Neural cell (in vitro differentiated cells): ENCODE data around the gene PRCP. TPM values are rescaled to one million over a fixed set of nuclear protein-coding genes. Genes with fewer than 3 reads are reported as not detected.

Experiments
- H2AFZ ChIP-seq: fragments of 200-600, 300-800 bp; sonication (generic), shearing (Covaris generic); 2 replicates; pipeline ENCODE4 v1.6.0; 2014; ENCODE audit warnings: low read depth, mild to moderate bottlenecking, antibody characterized with exemption, low read length, moderate library complexity
- H3F3A ChIP-seq: fragments of 200-600 bp; shearing (Covaris generic); 2 replicates; pipeline ENCODE4 v1.6.1; 2016; ENCODE audit warnings: mild to moderate bottlenecking, moderate library complexity, mixed read lengths, antibody characterized with exemption, low read length; ENCODE audit not compliant: insufficient read depth, poor library complexity, severe bottlenecking
- H3K27ac ChIP-seq: fragments of 200-600, 300-800 bp; sonication (generic), shearing (Covaris generic); 2 replicates; pipeline ENCODE4 v1.5.1; 2014; ENCODE audit warnings: mild to moderate bottlenecking, low read length, moderate library complexity
- H3K27me3 ChIP-seq: fragments of 300-800, 200-600 bp; sonication (generic), shearing (Covaris generic); 2 replicates; pipeline ENCODE4 v1.6.0; 2014; ENCODE audit warnings: mild to moderate bottlenecking, low read depth, low read length, moderate library complexity; ENCODE audit not compliant: insufficient read depth
- H3K36me3 ChIP-seq: fragments of 300-800, 200-600 bp; sonication (generic), shearing (Covaris generic); 2 replicates; pipeline ENCODE4 v1.5.1; 2014; ENCODE audit warnings: mild to moderate bottlenecking, antibody characterized with exemption, low read length, moderate library complexity; ENCODE audit not compliant: insufficient read depth
- H3K4me2 ChIP-seq: fragments of 300-800, 200-600 bp; sonication (generic), shearing (Covaris generic); 2 replicates; pipeline ENCODE4 v1.6.0; 2014; ENCODE audit warnings: mild to moderate bottlenecking, low read length
- H3K4me3 ChIP-seq: fragments of 300-800, 200-600 bp; sonication (generic), shearing (Covaris generic); 2 replicates; pipeline ENCODE4 v1.5.1; 2014; ENCODE audit warnings: mild to moderate bottlenecking, low read length, moderate library complexity
- H3K79me2 ChIP-seq: fragments of 200-600 bp; shearing (Covaris generic); replicated peaks from 2 replicates; pipeline ENCODE4 v1.6.0; 2014; ENCODE audit warnings: mild to moderate bottlenecking, low read length, moderate library complexity; ENCODE audit not compliant: insufficient read depth
- H3K9ac ChIP-seq: fragments of 300-800, 200-600 bp; sonication (generic), shearing (Covaris generic); 2 replicates; pipeline ENCODE4 v1.6.1; 2016; ENCODE audit warnings: mild to moderate bottlenecking, low read length, mixed read lengths
- H3K9me2 ChIP-seq: fragments of 200-600 bp; shearing (Covaris generic); 2 replicates; pipeline ENCODE4 v1.6.1; 2016; ENCODE audit warnings: mild to moderate bottlenecking, low read length, mixed read lengths; ENCODE audit not compliant: insufficient read depth
- H3K9me3 ChIP-seq: fragments of 200-600, 300-800 bp; sonication (generic), shearing (Covaris generic); 2 replicates; pipeline ENCODE4 v1.6.1; 2016; ENCODE audit warnings: mild to moderate bottlenecking, mixed run types, low read length, moderate library complexity, mixed read lengths
- H4K20me1 ChIP-seq: fragments of 200-600 bp; shearing (Covaris generic); 2 replicates; pipeline ENCODE4 v1.6.1; 2016; ENCODE audit warnings: mild to moderate bottlenecking, mixed run types; ENCODE audit not compliant: insufficient read depth
- EP300 ChIP-seq: fragments of 450-650 bp; conservative IDR thresholded peaks from 2 replicates; pipeline ENCODE4 v1.6.1; 2014; ENCODE audit warnings: antibody characterized with exemption, mild to moderate bottlenecking, moderate library complexity; ENCODE audit not compliant: poor library complexity, severe bottlenecking
- EZH2 ChIP-seq: fragments of 200-600, 300-800 bp; shearing (Covaris generic), sonication (generic); IDR thresholded peaks from 2 replicates; pipeline ENCODE4 v1.6.1; 2014; ENCODE audit warnings: antibody characterized with exemption, low read length, borderline replicate concordance, mild to moderate bottlenecking; ENCODE audit not compliant: insufficient read depth, poor library complexity, severe bottlenecking
- MXI1 ChIP-seq: fragments of 450-650 bp; conservative IDR thresholded peaks from 2 replicates; pipeline ENCODE4 v1.6.1; 2014; ENCODE audit warnings: antibody characterized with exemption, mild to moderate bottlenecking; ENCODE audit not compliant: poor library complexity, severe bottlenecking
- POLR2AphosphoS5 ChIP-seq: IDR thresholded peaks from 2 replicates; pipeline ENCODE4 v1.6.1; 2012
- RAD21 ChIP-seq: fragments of 450-650 bp; conservative IDR thresholded peaks from 2 replicates; pipeline ENCODE4 v1.6.1; 2014; ENCODE audit warnings: antibody characterized with exemption, mild to moderate bottlenecking, moderate library complexity
- SMC3 ChIP-seq: fragments of 450-650 bp; conservative IDR thresholded peaks from 2 replicates; pipeline ENCODE4 v1.6.1; 2014; ENCODE audit warnings: antibody characterized with exemption, mild to moderate bottlenecking, moderate library complexity; ENCODE audit not compliant: poor library complexity
- TAF1 ChIP-seq: IDR thresholded peaks from 2 replicates; pipeline ENCODE4 v1.6.1; 2012; ENCODE audit warnings: low read depth
- polyA plus RNA-seq: library from polyadenylated mRNA; depleted of rRNA; stranded (reverse); fragments of >200 nt; gene quantifications from 2 replicates; pipeline ENCODE4 v1.2.3, GENCODE V29; 2014
- TF ChIP-seq, protein P1 (sequence below): IDR thresholded peaks from 2 replicates; pipeline ENCODE4 v1.6.1; 2012; ENCODE audit warnings: borderline replicate concordance
- TF ChIP-seq, protein P2 (sequence below): fragments of 450-650 bp; IDR thresholded peaks from 2 replicates; pipeline ENCODE4 v1.5.1; 2014; ENCODE audit warnings: antibody characterized with exemption, mild to moderate bottlenecking, moderate library complexity; ENCODE audit not compliant: poor library complexity, severe bottlenecking

The PRCP gene
- polyA plus RNA-seq, 1 donor from 2014 or later, result 6.1 TPM

DNA sequence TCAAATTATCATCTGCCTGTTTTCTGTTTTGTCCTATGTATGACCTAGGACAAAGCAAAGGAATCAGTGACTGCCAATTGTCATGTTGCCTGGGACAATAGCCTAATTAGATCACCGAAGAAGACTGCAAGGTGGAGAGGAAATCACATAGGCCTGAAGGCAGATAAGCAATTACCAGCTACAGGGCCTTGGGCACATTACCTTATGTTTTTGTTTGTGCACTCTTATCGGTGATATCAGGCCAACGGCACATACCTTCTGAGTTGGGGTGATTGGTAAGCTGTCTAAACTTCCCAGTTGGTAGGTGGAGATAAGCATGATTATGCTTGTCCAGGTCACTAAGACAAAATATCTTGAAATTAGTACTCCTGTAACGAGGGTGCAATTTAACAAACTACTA lies 108.5 kb downstream of the PRCP start:
- Histone ChIP-seq H4K20me1 (no peaks in the 10 kb centered on the region), H3K79me2 (no peaks in the 10 kb centered on the region), H3K36me3 (no peaks in the 10 kb centered on the region), H3K27me3 (no peaks in the 10 kb centered on the region), H3K4me2 (no peak overlapping the region), H3K9ac (no peak overlapping the region), H3F3A (no peaks in the 10 kb centered on the region), H3K9me2 (no peaks in the 10 kb centered on the region), H3K27ac (no peak overlapping the region), H3K4me3 (no peak overlapping the region), H3K9me3 (no peaks in the 10 kb centered on the region), H2AFZ (no peak overlapping the region)
- TF ChIP-seq EP300 (no peak), RAD21 (no peak), EZH2 (no peak), TAF1 (no peak), MXI1 (no peak), POLR2AphosphoS5 (no peak), SMC3 (no peak)
- TF ChIP-seq, protein P1, sequence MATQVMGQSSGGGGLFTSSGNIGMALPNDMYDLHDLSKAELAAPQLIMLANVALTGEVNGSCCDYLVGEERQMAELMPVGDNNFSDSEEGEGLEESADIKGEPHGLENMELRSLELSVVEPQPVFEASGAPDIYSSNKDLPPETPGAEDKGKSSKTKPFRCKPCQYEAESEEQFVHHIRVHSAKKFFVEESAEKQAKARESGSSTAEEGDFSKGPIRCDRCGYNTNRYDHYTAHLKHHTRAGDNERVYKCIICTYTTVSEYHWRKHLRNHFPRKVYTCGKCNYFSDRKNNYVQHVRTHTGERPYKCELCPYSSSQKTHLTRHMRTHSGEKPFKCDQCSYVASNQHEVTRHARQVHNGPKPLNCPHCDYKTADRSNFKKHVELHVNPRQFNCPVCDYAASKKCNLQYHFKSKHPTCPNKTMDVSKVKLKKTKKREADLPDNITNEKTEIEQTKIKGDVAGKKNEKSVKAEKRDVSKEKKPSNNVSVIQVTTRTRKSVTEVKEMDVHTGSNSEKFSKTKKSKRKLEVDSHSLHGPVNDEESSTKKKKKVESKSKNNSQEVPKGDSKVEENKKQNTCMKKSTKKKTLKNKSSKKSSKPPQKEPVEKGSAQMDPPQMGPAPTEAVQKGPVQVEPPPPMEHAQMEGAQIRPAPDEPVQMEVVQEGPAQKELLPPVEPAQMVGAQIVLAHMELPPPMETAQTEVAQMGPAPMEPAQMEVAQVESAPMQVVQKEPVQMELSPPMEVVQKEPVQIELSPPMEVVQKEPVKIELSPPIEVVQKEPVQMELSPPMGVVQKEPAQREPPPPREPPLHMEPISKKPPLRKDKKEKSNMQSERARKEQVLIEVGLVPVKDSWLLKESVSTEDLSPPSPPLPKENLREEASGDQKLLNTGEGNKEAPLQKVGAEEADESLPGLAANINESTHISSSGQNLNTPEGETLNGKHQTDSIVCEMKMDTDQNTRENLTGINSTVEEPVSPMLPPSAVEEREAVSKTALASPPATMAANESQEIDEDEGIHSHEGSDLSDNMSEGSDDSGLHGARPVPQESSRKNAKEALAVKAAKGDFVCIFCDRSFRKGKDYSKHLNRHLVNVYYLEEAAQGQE, result no peak
- TF ChIP-seq, protein P2, sequence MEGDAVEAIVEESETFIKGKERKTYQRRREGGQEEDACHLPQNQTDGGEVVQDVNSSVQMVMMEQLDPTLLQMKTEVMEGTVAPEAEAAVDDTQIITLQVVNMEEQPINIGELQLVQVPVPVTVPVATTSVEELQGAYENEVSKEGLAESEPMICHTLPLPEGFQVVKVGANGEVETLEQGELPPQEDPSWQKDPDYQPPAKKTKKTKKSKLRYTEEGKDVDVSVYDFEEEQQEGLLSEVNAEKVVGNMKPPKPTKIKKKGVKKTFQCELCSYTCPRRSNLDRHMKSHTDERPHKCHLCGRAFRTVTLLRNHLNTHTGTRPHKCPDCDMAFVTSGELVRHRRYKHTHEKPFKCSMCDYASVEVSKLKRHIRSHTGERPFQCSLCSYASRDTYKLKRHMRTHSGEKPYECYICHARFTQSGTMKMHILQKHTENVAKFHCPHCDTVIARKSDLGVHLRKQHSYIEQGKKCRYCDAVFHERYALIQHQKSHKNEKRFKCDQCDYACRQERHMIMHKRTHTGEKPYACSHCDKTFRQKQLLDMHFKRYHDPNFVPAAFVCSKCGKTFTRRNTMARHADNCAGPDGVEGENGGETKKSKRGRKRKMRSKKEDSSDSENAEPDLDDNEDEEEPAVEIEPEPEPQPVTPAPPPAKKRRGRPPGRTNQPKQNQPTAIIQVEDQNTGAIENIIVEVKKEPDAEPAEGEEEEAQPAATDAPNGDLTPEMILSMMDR, result no peak

DNA sequence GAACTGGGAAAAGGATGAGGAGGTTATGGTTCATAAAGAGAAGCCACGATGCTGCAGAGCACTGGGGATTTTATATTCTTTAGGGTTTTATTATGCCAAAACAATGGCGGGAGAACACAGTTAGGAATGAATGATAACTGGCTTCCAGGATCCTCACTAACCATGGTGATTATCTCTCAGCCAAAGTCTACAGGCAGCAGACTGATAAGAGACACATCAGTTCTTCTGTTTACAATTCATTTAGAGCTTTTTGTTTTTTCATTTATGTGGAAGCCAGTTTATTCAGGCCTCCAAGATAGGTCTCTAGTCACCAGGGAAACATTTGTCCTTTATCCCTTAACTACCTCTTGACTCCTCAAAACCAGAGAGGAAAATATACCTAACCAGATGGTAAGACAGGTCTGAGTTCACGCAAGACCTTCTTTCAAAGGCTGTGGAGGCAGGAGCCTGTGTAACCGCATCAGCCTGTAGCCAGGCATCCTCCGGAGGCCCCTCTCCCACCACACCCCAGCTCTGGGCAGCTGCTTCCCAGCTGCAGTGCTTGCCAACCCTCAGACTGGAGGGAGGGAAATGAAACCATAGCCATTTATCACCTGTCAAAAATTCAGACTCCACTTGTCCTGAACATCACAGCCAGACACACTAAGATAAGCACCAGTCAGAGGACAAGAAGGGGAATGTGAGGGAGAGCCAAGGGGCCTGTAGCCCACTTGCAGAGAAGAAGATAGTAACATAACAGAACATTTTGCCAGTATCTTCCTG lies 109.3 kb downstream of the PRCP start:
- H3K79me2 ChIP-seq, result no peaks in the 10 kb centered on the region
- no peak overlapping the region for H3K9ac ChIP-seq
- no peaks in the 10 kb centered on the region for H4K20me1 ChIP-seq
- no peaks in the 10 kb centered on the region for H3K9me3 ChIP-seq
- TF ChIP-seq EZH2, result no peak
- no peak for TF ChIP-seq POLR2AphosphoS5
- TF ChIP-seq TAF1, result no peak
- no peak for TF ChIP-seq RAD21
- no peak for TF ChIP-seq EP300
- no peak for TF ChIP-seq MXI1
- TF ChIP-seq, protein P2, result no peak
- no peak overlapping the region for H3K4me3 ChIP-seq
- H3K4me2 ChIP-seq, result no peak overlapping the region
- no peaks in the 10 kb centered on the region for H3K9me2 ChIP-seq
- H3K36me3 ChIP-seq, result no peaks in the 10 kb centered on the region
- no peaks in the 10 kb centered on the region for H3F3A ChIP-seq
- no peak overlapping the region for H2AFZ ChIP-seq
- no peak overlapping the region for H3K27ac ChIP-seq
- no peaks in the 10 kb centered on the region for H3K27me3 ChIP-seq
